Measurements from ENCODE around the gene GRID1.

DNA sequence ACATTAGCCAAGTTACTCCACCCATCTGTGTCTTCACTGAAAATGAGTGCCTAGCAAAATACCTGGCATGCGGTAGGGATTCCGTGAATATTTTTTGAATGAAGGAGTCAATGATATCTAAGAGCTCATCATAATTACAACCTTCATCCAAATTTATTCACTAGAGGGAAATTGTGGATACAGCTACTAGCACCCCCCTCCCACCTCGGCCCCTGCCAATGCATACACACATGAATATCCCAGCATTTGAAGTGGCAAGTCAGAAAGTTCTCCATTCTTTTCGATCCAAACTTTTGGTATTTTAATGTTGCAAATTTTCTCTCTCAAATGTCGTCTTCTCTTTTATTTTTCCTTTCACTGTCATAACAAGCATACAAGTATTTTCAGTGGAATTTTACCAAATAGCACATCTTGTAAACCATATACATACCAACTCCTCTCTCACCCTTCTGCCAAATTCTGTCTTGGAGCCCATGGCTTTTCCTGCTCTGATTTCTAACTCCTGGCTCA lies 164.3 kb downstream of the GRID1 start:
- no peak for TF ChIP-seq POLR2A (IDR thresholded peaks at IDR 0.05)
- TF ChIP-seq, protein P1, sequence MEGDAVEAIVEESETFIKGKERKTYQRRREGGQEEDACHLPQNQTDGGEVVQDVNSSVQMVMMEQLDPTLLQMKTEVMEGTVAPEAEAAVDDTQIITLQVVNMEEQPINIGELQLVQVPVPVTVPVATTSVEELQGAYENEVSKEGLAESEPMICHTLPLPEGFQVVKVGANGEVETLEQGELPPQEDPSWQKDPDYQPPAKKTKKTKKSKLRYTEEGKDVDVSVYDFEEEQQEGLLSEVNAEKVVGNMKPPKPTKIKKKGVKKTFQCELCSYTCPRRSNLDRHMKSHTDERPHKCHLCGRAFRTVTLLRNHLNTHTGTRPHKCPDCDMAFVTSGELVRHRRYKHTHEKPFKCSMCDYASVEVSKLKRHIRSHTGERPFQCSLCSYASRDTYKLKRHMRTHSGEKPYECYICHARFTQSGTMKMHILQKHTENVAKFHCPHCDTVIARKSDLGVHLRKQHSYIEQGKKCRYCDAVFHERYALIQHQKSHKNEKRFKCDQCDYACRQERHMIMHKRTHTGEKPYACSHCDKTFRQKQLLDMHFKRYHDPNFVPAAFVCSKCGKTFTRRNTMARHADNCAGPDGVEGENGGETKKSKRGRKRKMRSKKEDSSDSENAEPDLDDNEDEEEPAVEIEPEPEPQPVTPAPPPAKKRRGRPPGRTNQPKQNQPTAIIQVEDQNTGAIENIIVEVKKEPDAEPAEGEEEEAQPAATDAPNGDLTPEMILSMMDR (IDR thresholded peaks at IDR 0.05) = no peak
- TF ChIP-seq EP300 (IDR thresholded peaks at IDR 0.05) = no peak
- no peak for TF ChIP-seq POLR2AphosphoS5 (IDR thresholded peaks at IDR 0.05)
